Left ventricle myocardium inferior (tissue), 1 donor: Measurements from ENCODE around the gene RXFP1. TPM values are rescaled to one million over a fixed set of nuclear protein-coding genes. Genes with fewer than 3 reads are reported as not detected.
A peak's percentile ranks its signal among the peaks of the same experiment; 100 is the strongest.

Experiments
- DNase-seq: peaks from one replicate; pipeline ENCODE4 v3.0.0-alpha.2; 2020
- H3K27ac ChIP-seq: fragments of 200-600 bp; replicated peaks from 2 replicates; pipeline ENCODE4 v1.8.0; 2021
- H3K27me3 ChIP-seq: fragments of 200-600 bp; 2 replicates; pipeline ENCODE4 v1.8.0; 2021; ENCODE audit warnings: low read depth
- H3K36me3 ChIP-seq: fragments of 200-600 bp; 2 replicates; pipeline ENCODE4 v1.8.0; 2021
- H3K4me1 ChIP-seq: fragments of 200-600 bp; 2 replicates; pipeline ENCODE4 v1.8.0; 2021
- H3K4me3 ChIP-seq: fragments of 200-600 bp; 2 replicates; pipeline ENCODE4 v1.8.0; 2021; ENCODE audit warnings: mild to moderate bottlenecking, moderate library complexity
- H3K9me3 ChIP-seq: fragments of 200-600 bp; replicated peaks from 2 replicates; pipeline ENCODE4 v1.8.0; 2021
- CTCF ChIP-seq: fragments of 200-600 bp; IDR thresholded peaks from 2 replicates; pipeline ENCODE4 v1.8.0; 2021; ENCODE audit warnings: antibody characterized with exemption, mild to moderate bottlenecking, borderline replicate concordance
- intact Hi-C: fragments of 100-400 bp; cut with micrococcal nuclease; formaldehyde crosslinking; loops from one replicate; pipeline ENCODE4 v1.11.0; 2022
- total RNA-seq: library from RNA; stranded (reverse); fragmentation: NEBNext Ultra II Directional; extraction: Animal tissue kit (Norgen Biotek cat#: 25700); gene quantifications from one replicate; pipeline ENCODE4 v1.2.1, GENCODE V29; 2021
- donor health status: DM: no; HTN: yes; CAD: no; lungs with severe emphysema.

RXFP1 gene
- total RNA-seq, 1 donor from 2014 or later = not detected

- H3K36me3 ChIP-seq = no peaks in the 10 kb centered on the region
- H3K27ac ChIP-seq = no peak overlapping the region
- H3K4me1 ChIP-seq = no peaks in the 10 kb centered on the region
- H3K27me3 ChIP-seq = no peaks in the 10 kb centered on the region
- intact Hi-C loops = no loop called here
- DNase-seq = no peak
- no peaks in the 10 kb centered on the region for H3K9me3 ChIP-seq
- TF ChIP-seq CTCF = no peak
- H3K4me3 ChIP-seq = no peak overlapping the region
These were observed 38.6 kb downstream of the RXFP1 start for GRCh38 chr4:158560284-158560683.

GRCh38 chr4:158566860-158567259, 45.2 kb downstream of the RXFP1 start:
- no peak overlapping the region for H3K4me3 ChIP-seq
- no peaks in the 10 kb centered on the region for H3K4me1 ChIP-seq
- H3K36me3 ChIP-seq = no peaks in the 10 kb centered on the region
- TF ChIP-seq CTCF = no peak
- intact Hi-C loops = no loop called here
- H3K27me3 ChIP-seq = peaks cover 7% of the 10 kb centered on the region
- no peak for DNase-seq
- no peaks in the 10 kb centered on the region for H3K9me3 ChIP-seq
- H3K27ac ChIP-seq = no peak overlapping the region

- DNase-seq = no peak
- H3K4me1 ChIP-seq = no peaks in the 10 kb centered on the region
- no peaks in the 10 kb centered on the region for H3K36me3 ChIP-seq
- peaks cover 8% of the 10 kb centered on the region for H3K27me3 ChIP-seq
- H3K9me3 ChIP-seq = no peaks in the 10 kb centered on the region
- no peak overlapping the region for H3K27ac ChIP-seq
- H3K4me3 ChIP-seq = no peak overlapping the region
- intact Hi-C loops = no loop called here
- no peak for TF ChIP-seq CTCF
These were observed 50.1 kb downstream of the RXFP1 start for GRCh38 chr4:158571736-158572135.

- TF ChIP-seq CTCF = no peak
- intact Hi-C loops = no loop called here
- peaks cover 8% of the 10 kb centered on the region for H3K27me3 ChIP-seq
These were observed 50.9 kb downstream of the RXFP1 start for GRCh38 chr4:158572608-158573007.

GRCh38 chr4:158578476-158578875, 56.8 kb downstream of the RXFP1 start:
- H3K27ac ChIP-seq = no peak overlapping the region
- peaks cover 7% of the 10 kb centered on the region for H3K9me3 ChIP-seq
- H3K27me3 ChIP-seq = no peaks in the 10 kb centered on the region
- TF ChIP-seq CTCF = peak; percentile 24
- intact Hi-C loops = no loop called here
- no peaks in the 10 kb centered on the region for H3K4me1 ChIP-seq
- no peak overlapping the region for H3K4me3 ChIP-seq
- H3K36me3 ChIP-seq = no peaks in the 10 kb centered on the region
- no peak for DNase-seq

More at GRCh38 chr4:158572608-158573007, 50.9 kb downstream of the RXFP1 start:
- no peak overlapping the region for H3K4me3 ChIP-seq
- H3K4me1 ChIP-seq = no peaks in the 10 kb centered on the region
- DNase-seq = no peak
- H3K36me3 ChIP-seq = no peaks in the 10 kb centered on the region
- H3K9me3 ChIP-seq = no peaks in the 10 kb centered on the region
- H3K27ac ChIP-seq = no peak overlapping the region

GRCh38 chr4:158580064-158580463, 58.4 kb downstream of the RXFP1 start:
- no peak overlapping the region for H3K27ac ChIP-seq
- H3K4me1 ChIP-seq = no peaks in the 10 kb centered on the region
- TF ChIP-seq CTCF = no peak
- H3K36me3 ChIP-seq = no peaks in the 10 kb centered on the region
- DNase-seq = no peak
- H3K9me3 ChIP-seq = peaks cover 7% of the 10 kb centered on the region
- intact Hi-C loops = no loop called here
- no peak overlapping the region for H3K4me3 ChIP-seq
- peaks cover 4% of the 10 kb centered on the region for H3K27me3 ChIP-seq
